K562 treated with DMSO at 1 percent for 48 hours (cell line): ENCODE data around the gene SYT7. TPM values are rescaled to one million over a fixed set of nuclear protein-coding genes. Genes with fewer than 3 reads are reported as not detected.

Source experiments
- total RNA-seq: library from RNA; unstranded; fragments of 300-600 nt; gene quantifications from 2 replicates; pipeline ENCODE4 v1.2.3, GENCODE V29; 2022; ENCODE audit warnings: low replicate concordance; ENCODE audit errors: extremely low read depth

SYT7 gene, protein sequence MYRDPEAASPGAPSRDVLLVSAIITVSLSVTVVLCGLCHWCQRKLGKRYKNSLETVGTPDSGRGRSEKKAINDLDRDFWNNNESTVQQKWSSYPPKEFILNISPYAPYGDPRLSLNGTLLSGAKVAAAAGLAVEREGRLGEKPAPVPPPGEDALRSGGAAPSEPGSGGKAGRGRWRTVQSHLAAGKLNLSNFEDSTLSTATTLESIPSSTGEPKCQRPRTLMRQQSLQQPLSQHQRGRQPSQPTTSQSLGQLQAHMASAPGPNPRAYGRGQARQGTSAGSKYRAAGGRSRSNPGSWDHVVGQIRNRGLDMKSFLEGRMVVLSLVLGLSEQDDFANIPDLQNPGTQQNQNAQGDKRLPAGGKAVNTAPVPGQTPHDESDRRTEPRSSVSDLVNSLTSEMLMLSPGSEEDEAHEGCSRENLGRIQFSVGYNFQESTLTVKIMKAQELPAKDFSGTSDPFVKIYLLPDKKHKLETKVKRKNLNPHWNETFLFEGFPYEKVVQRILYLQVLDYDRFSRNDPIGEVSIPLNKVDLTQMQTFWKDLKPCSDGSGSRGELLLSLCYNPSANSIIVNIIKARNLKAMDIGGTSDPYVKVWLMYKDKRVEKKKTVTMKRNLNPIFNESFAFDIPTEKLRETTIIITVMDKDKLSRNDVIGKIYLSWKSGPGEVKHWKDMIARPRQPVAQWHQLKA
- total RNA-seq, result not detected in 2 replicates

GRCh38 chr11:61581030-61581928, at the start of gene SYT7:
Gene SYT7, minus strand, starts transcription at chr11:61581076. Its CDS starts 256 bp downstream, at chr11:61580820.

DNA sequence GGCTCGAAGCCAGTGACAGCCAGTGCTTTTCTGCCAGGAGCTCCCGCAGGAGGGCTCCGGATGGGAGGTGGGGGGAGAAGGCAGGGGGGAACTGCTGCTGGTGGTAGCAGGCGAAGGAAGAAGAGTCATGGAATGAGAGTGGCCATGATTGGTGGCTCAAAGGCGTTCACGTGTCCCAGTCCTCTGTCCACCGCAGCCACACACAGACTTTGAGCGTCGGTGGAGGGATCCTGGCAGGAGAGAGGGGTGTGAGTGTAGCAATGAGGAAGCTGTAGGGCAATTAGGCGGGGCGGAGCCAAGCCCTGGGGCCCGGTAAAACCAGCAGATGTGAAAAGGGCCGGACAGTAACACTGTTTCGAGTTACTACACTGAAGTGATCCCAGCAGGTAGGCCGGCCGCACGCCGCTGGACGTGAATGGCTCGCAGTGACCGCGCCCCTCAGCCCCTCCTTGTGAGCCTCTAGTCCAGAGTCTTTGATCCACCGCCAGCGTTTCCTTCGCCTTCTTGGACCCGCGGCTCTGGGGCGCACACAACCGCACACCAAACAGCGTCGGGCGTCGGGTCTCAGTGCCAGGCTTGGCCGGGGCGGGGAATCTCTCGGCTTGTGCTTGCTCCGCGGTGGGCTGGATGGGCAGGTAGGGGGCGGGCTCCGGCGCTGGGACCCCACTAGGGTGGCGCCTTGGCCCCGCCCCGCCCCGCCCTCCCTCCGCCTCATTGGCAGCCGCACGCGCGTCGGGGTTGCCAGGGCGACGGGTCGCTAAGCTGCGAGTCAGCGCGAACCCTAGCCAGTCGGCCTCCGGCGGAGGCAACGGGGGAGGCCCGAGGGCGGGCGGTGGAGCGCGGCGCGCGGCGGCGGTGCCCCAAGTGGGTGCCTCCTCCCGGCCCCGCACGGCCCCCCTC, 72.7 kb downstream of the SYT7 start, which contains the start of gene LRRC10B:
Gene LRRC10B (plus strand): TSS at position 788 of the 900 bp plus-strand sequence. CDS start 250 bp downstream, outside the sequence.

Other genes with a start within 250 kb of the SYT7 start
- 223 TPM in 1 of 2 replicates, not detected in the other for gene DDB1, start 248.0 kb downstream of the SYT7 start, total RNA-seq
- not detected in 2 replicates for gene TKFC, start 247.8 kb downstream of the SYT7 start, total RNA-seq
- gene CYB561A3, start 219.2 kb downstream of the SYT7 start, total RNA-seq, result not detected in 2 replicates
- not detected in 2 replicates for gene TMEM138, start 218.7 kb downstream of the SYT7 start, total RNA-seq
- gene TMEM216, start 188.5 kb downstream of the SYT7 start, total RNA-seq, result not detected in 2 replicates
- not detected in 2 replicates for gene CPSF7, start 151.1 kb downstream of the SYT7 start, total RNA-seq
- not detected in 2 replicates for gene SDHAF2, start 151.0 kb downstream of the SYT7 start, total RNA-seq
- not detected in 2 replicates for gene LRRC10B, start 72.3 kb downstream of the SYT7 start, total RNA-seq
- not detected in 2 replicates for gene DAGLA, start 99.3 kb upstream of the SYT7 start, total RNA-seq
- not detected in 2 replicates for gene MYRF, start 171.6 kb upstream of the SYT7 start, total RNA-seq
- not detected in 2 replicates for gene TMEM258, start 211.5 kb upstream of the SYT7 start, total RNA-seq
- not detected in 2 replicates for gene FEN1, start 211.8 kb upstream of the SYT7 start, total RNA-seq
- gene FADS1, start 235.9 kb upstream of the SYT7 start, total RNA-seq, result not detected in 2 replicates
- gene FADS2, start 247.2 kb upstream of the SYT7 start, total RNA-seq, result not detected in 2 replicates